H1 (cell line): ENCODE data around the gene TPRA1. TPM values are rescaled to one million over a fixed set of nuclear protein-coding genes. Genes with fewer than 3 reads are reported as not detected.

Experiments
- CTCF ChIA-PET: fragments of 300-600 bp; sonication (Branson Sonifier 250); formaldehyde crosslinking; loops from one replicate; lab custom pipeline; 2021; ENCODE audit not compliant: partially characterized antibody; lab: Charles Lee
- POLR2A ChIA-PET: fragments of 300-600 bp; sonication (Branson Sonifier 250); formaldehyde crosslinking; loops from one replicate; lab custom pipeline; 2021; ENCODE audit warnings: inconsistent platforms; ENCODE audit not compliant: partially characterized antibody; lab: Charles Lee
- DNase-seq, 2 experiments: peaks; one replicate each; pipeline versions ENCODE4 v3.0.0 to v3.0.0-alpha.2; 2010 to 2022; ENCODE audit warnings: low spot score in 2 of 2, low read depth in 1 of 2, mixed read lengths in 1 of 2
- FAIRE-seq: peaks from 2 replicates; lab custom pipeline; 2011; peaks lifted over from hg19 to GRCh38; lab: Jason Lieb, UNC
- H2AFZ ChIP-seq: 2 replicates; pipeline ENCODE4 v1.8.1; 2012; ENCODE audit warnings: low read length, inconsistent platforms
- H2AK5ac ChIP-seq: 2 replicates; pipeline ENCODE4 v1.6.1; 2013; ENCODE audit warnings: low read depth, low read length
- H2BK120ac ChIP-seq: replicated peaks from 2 replicates; pipeline ENCODE3; 2013; ENCODE audit warnings: low read depth, low read length, inconsistent platforms
- H2BK12ac ChIP-seq: 2 replicates; pipeline ENCODE4 v1.6.1; 2013; ENCODE audit warnings: low read depth, low read length
- H2BK15ac ChIP-seq: 2 replicates; pipeline ENCODE4 v1.6.1; 2013; ENCODE audit warnings: low read length
- H2BK20ac ChIP-seq: 2 replicates; pipeline ENCODE4 v1.6.1; 2013; ENCODE audit warnings: low read length
- H2BK5ac ChIP-seq: 2 replicates; pipeline ENCODE4 v1.6.1; 2013; ENCODE audit warnings: low read depth, low read length
- H3K14ac ChIP-seq: 2 replicates; pipeline ENCODE4 v1.6.1; 2013; ENCODE audit warnings: inconsistent platforms; ENCODE audit not compliant: insufficient read length
- H3K18ac ChIP-seq: 2 replicates; pipeline ENCODE4 v1.6.1; 2013; ENCODE audit warnings: low read length; ENCODE audit errors: extremely low read depth
- H3K23ac ChIP-seq: 2 replicates; pipeline ENCODE4 v1.6.1; 2013; ENCODE audit warnings: inconsistent platforms; ENCODE audit not compliant: insufficient read length
- H3K23me2 ChIP-seq: 2 replicates; pipeline ENCODE4 v1.6.1; 2013; ENCODE audit warnings: low read depth, low read length
- H3K27ac ChIP-seq: 2 replicates; pipeline ENCODE4 v1.6.1; 2011; ENCODE audit warnings: low read depth, low read length, inconsistent platforms
- H3K27me3 ChIP-seq, 4 experiments: replicated peaks in 1 of 4; 1 replicate in 1 of 4; 2 replicates in 3 of 4; pipeline versions ENCODE4 v1.6.1 to v1.8.1; 2011 to 2013; ENCODE audit warnings: low read length in 3 of 4, mild to moderate bottlenecking in 3 of 4, inconsistent platforms in 2 of 4, mixed read lengths in 2 of 4, moderate library complexity in 1 of 4; ENCODE audit not compliant: control insufficient read depth in 3 of 4, insufficient read depth in 3 of 4; ENCODE audit errors: extremely low read depth in 1 of 4
- H3K36me3 ChIP-seq, 4 experiments: 2 replicates each; pipeline versions ENCODE4 v1.6.1 to v1.8.1; 2011 to 2013; ENCODE audit warnings: mild to moderate bottlenecking in 4 of 4, low read length in 3 of 4, moderate library complexity in 2 of 4, control low read depth in 1 of 4, inconsistent platforms in 1 of 4; ENCODE audit not compliant: insufficient read depth in 4 of 4, control insufficient read depth in 2 of 4
- H3K4ac ChIP-seq: replicated peaks from 2 replicates; pipeline ENCODE3; 2013; ENCODE audit warnings: low read length, low read depth, mixed read lengths, inconsistent platforms; ENCODE audit not compliant: insufficient read length
- H3K4me1 ChIP-seq, 4 experiments: replicated peaks in 1 of 4; 1 replicate in 1 of 4; 2 replicates in 3 of 4; pipeline versions ENCODE4 v1.6.1 to v1.8.1; 2011 to 2013; ENCODE audit warnings: low read length in 3 of 4, inconsistent platforms in 2 of 4, mixed read lengths in 1 of 4; ENCODE audit not compliant: insufficient read depth in 4 of 4, control insufficient read depth in 3 of 4
- H3K4me2 ChIP-seq, 2 experiments: 2 replicates each; pipeline versions ENCODE4 v1.6.1 to v1.8.1; 2011 to 2013; ENCODE audit warnings: low read depth in 2 of 2, low read length in 2 of 2, control low read depth in 1 of 2, inconsistent platforms in 1 of 2, mild to moderate bottlenecking in 1 of 2; ENCODE audit not compliant: insufficient read depth in 1 of 2
- H3K4me3 ChIP-seq, 4 experiments: fragments of 200-600, 300-600 bp in 1 of 4; sonication (generic), shearing (Covaris generic), sonication (Bioruptor Twin) in 1 of 4; 2 replicates each; pipeline versions ENCODE4 v1.5.1 to v1.8.1; 2011 to 2016; ENCODE audit warnings: low read length in 4 of 4, low read depth in 3 of 4, control low read depth in 2 of 4, inconsistent platforms in 2 of 4, mild to moderate bottlenecking in 2 of 4, mixed read lengths in 1 of 4, moderate library complexity in 1 of 4; ENCODE audit not compliant: insufficient read depth in 2 of 4; ENCODE audit errors: extremely low read depth in 1 of 4
- H3K56ac ChIP-seq: replicated peaks from 2 replicates; pipeline ENCODE3; 2013; ENCODE audit warnings: low read depth, mild to moderate bottlenecking, mixed read lengths, low read length, inconsistent platforms; ENCODE audit not compliant: insufficient read length
- H3K79me1 ChIP-seq: 2 replicates; pipeline ENCODE4 v1.6.1; 2013; ENCODE audit warnings: low read depth, low read length, control low read depth
- H3K79me2 ChIP-seq, 2 experiments: 2 replicates each; pipeline versions ENCODE4 v1.6.1 to v1.8.1; 2012 to 2013; ENCODE audit warnings: low read length in 2 of 2, mild to moderate bottlenecking in 2 of 2, inconsistent platforms in 1 of 2; ENCODE audit not compliant: insufficient read depth in 2 of 2, control insufficient read depth in 1 of 2
- H3K9ac ChIP-seq, 4 experiments: replicated peaks in 1 of 4; 1 replicate in 1 of 4; 2 replicates in 3 of 4; pipeline versions ENCODE4 v1.6.1 to v1.8.1; 2011 to 2013; ENCODE audit warnings: low read depth in 3 of 4, low read length in 3 of 4, control low read depth in 2 of 4, mild to moderate bottlenecking in 2 of 4, moderate library complexity in 2 of 4, inconsistent platforms in 1 of 4; ENCODE audit errors: extremely low read depth in 1 of 4
- H3K9me3 ChIP-seq, 2 experiments: 2 replicates each; pipeline versions ENCODE4 v1.6.1 to v1.8.1; 2012 to 2013; ENCODE audit warnings: mild to moderate bottlenecking in 2 of 2, moderate library complexity in 2 of 2, control low read depth in 1 of 2, inconsistent platforms in 1 of 2, low read depth in 1 of 2, low read length in 1 of 2, mixed read lengths in 1 of 2; ENCODE audit not compliant: insufficient read depth in 2 of 2
- H4K20me1 ChIP-seq, 2 experiments: replicated peaks in 1 of 2; 2 replicates each; pipeline versions ENCODE3 to v1.8.1; 2011 to 2013; ENCODE audit warnings: inconsistent platforms in 2 of 2, low read length in 2 of 2, mild to moderate bottlenecking in 1 of 2; ENCODE audit not compliant: insufficient read depth in 2 of 2, control insufficient read depth in 1 of 2
- H4K5ac ChIP-seq: 2 replicates; pipeline ENCODE4 v1.6.1; 2013; ENCODE audit warnings: low read length, low read depth, mixed read lengths, inconsistent platforms; ENCODE audit not compliant: insufficient read length
- H4K8ac ChIP-seq: 2 replicates; pipeline ENCODE4 v1.8.0; 2013; ENCODE audit warnings: mild to moderate bottlenecking, moderate library complexity, low read length, inconsistent platforms; ENCODE audit not compliant: insufficient read depth; ENCODE audit errors: extremely low read depth
- H4K91ac ChIP-seq: replicated peaks from 2 replicates; pipeline ENCODE3; 2013; ENCODE audit warnings: low read length, mixed read lengths, inconsistent platforms; ENCODE audit not compliant: insufficient read length
- ATF2 ChIP-seq: IDR thresholded peaks from 2 replicates; pipeline ENCODE4 v1.6.1; 2012; ENCODE audit warnings: low read length, inconsistent platforms
- ATF3 ChIP-seq: IDR thresholded peaks from 2 replicates; pipeline ENCODE4 v1.6.1; 2011; ENCODE audit warnings: low read depth, mild to moderate bottlenecking, low read length; ENCODE audit not compliant: insufficient read depth
- CREB1 ChIP-seq: IDR thresholded peaks from 2 replicates; pipeline ENCODE4 v1.6.1; 2012; ENCODE audit warnings: inconsistent platforms
- CTBP2 ChIP-seq: IDR thresholded peaks from 2 replicates; pipeline ENCODE4 v1.7.0; 2011; ENCODE audit warnings: borderline replicate concordance, mild to moderate bottlenecking, moderate library complexity, mixed read lengths, low read length; ENCODE audit not compliant: insufficient read depth, insufficient read length
- EGR1 ChIP-seq: IDR thresholded peaks from 2 replicates; pipeline ENCODE4 v1.6.1; 2011; ENCODE audit warnings: low read depth, low read length, borderline replicate concordance
- NANOG ChIP-seq: IDR thresholded peaks from 2 replicates; pipeline ENCODE4 v1.6.1; 2011; ENCODE audit warnings: low read length, low read depth, mild to moderate bottlenecking, inconsistent platforms; ENCODE audit not compliant: insufficient read depth, poor library complexity, severe bottlenecking
- RFX5 ChIP-seq: IDR thresholded peaks from 2 replicates; pipeline ENCODE4 v1.6.1; 2011; ENCODE audit warnings: low read depth, low read length, improper control_type of control experiment, borderline replicate concordance
- SAP30 ChIP-seq: fragments of 300-600 bp; sonication (generic); IDR thresholded peaks from 2 replicates; pipeline ENCODE4 v1.7.1; 2012; ENCODE audit warnings: low read length, moderate library complexity, mild to moderate bottlenecking, inconsistent platforms; ENCODE audit not compliant: insufficient read depth, insufficient replicate concordance
- SIX5 ChIP-seq: IDR thresholded peaks from 2 replicates; pipeline ENCODE4 v1.6.1; 2011; ENCODE audit warnings: mild to moderate bottlenecking, low read depth, low read length
- SRF ChIP-seq: IDR thresholded peaks from 2 replicates; pipeline ENCODE4 v1.6.1; 2011; ENCODE audit warnings: mild to moderate bottlenecking, low read depth, low read length, moderate library complexity
- WGBS, 2 experiments: shearing (Covaris generic) in 1 of 2; methylation state at CpG; one replicate each; pipeline versions ENCODE4 v1.1.6 to v1.1.7; 2013 to 2015; ENCODE audit warnings: low lambda C conversion rate in 2 of 2, mixed read lengths in 2 of 2, inconsistent platforms in 1 of 2, low coverage in 1 of 2, missing lambda C conversion rate in 1 of 2; ENCODE audit not compliant: insufficient replicate concordance in 2 of 2, insufficient coverage in 1 of 2, insufficient read length in 1 of 2; ENCODE audit errors: extremely low coverage in 1 of 2, missing lambda C conversion rate in 1 of 2; 5-methylcytosine and 5-hydroxymethylcytosine counted together
- polyA plus RNA-seq, 7 experiments: library from polyadenylated mRNA; depleted of rRNA in 3 of 7; stranded (reverse) in 5 of 7; unstranded in 2 of 7; fragments of >200 nt in 5 of 7; fragments of 200-250 nt in 2 of 7; gene quantifications; 1 replicate in 5 of 7; 2 replicates in 1 of 7; 4 replicates in 1 of 7; pipeline versions ENCODE4 v1.2.1 to v1.2.3, GENCODE V29; 2011 to 2013; ENCODE audit warnings: missing spikeins in 2 of 7, mixed read lengths in 2 of 7
- total RNA-seq: library from RNA; stranded (reverse); fragmentation: NEBNext Ultra II Directional; extraction: Animal tissue kit (Norgen Biotek cat#: 25700); gene quantifications from 2 replicates; pipeline ENCODE4 v1.2.1, GENCODE V29; 2021

The TPRA1 gene
- total and polyA plus RNA-seq, 2 of the 8 experiments (the other 6 are each of a cell fraction or from before 2014, with no cell fraction given), result 18.8 to 38.5 TPM

GRCh38 chr3:127550468-127551157 is 39.9 kb downstream of the TPRA1 start:
- WGBS, 2 experiments, result 83% methylated on average over 9 of the region's 9 CpGs; no CpG with 5 or more reads in 1 of the 2 experiments
- CTCF ChIA-PET, result interaction anchor here (0.6 to 1.3 kb wide), 3 partner anchors 10 to 199 kb away, joined by 3 to 4 read pairs (median 3); no protein-coding TSS in a partner anchor
- no peak for TF ChIP-seq ATF3
- TF ChIP-seq RFX5, result no peak
- no peak for TF ChIP-seq SIX5
- TF ChIP-seq SRF, result no peak
- TF ChIP-seq CREB1, result no peak
- TF ChIP-seq EGR1, result no peak
- no peak for TF ChIP-seq SAP30
- no peak for TF ChIP-seq NANOG
- no peak for TF ChIP-seq ATF2
- no peak for TF ChIP-seq CTBP2

More at GRCh38 chr3:127550468-127551157, 39.9 kb downstream of the TPRA1 start:
- H3K79me2 ChIP-seq, result no peaks in the 10 kb centered on the region
- no peaks in the 10 kb centered on the region for H3K79me1 ChIP-seq
- H3K4me1 ChIP-seq, result peaks cover 0 to 11% (median 6%) of the 10 kb centered on the region in 4 experiments; a peak in 6 of 7 replicates
- H4K5ac ChIP-seq, result no peak overlapping the region
- H2BK120ac ChIP-seq, result no peak overlapping the region
- H3K9me3 ChIP-seq, result no peaks in the 10 kb centered on the region
- no peaks in the 10 kb centered on the region for H3K36me3 ChIP-seq
- H3K23ac ChIP-seq, result no peak overlapping the region
- no peak overlapping the region for H2BK5ac ChIP-seq
- H3K14ac ChIP-seq, result no peak overlapping the region
- H3K23me2 ChIP-seq, result peaks cover 8% of the 10 kb centered on the region; the same call in 1 of the 2 replicates
- no peak overlapping the region for H2BK12ac ChIP-seq
- no peak overlapping the region for H3K56ac ChIP-seq
- H3K27ac ChIP-seq, result no peak overlapping the region
- POLR2A ChIA-PET, result no interaction called here
- H2AFZ ChIP-seq, result no peak overlapping the region
- H3K9ac ChIP-seq, result no peak overlapping the region
- no peaks in the 10 kb centered on the region for H4K20me1 ChIP-seq
- no peak overlapping the region for H4K91ac ChIP-seq
- H2BK15ac ChIP-seq, result no peak overlapping the region
- no peak overlapping the region for H3K4me3 ChIP-seq
- no peak overlapping the region for H2AK5ac ChIP-seq
- FAIRE-seq (no peak), DNase-seq (no peak)
- no peak overlapping the region for H3K4me2 ChIP-seq
- H2BK20ac ChIP-seq, result no peak overlapping the region
- H3K18ac ChIP-seq, result no peak overlapping the region
- no peak overlapping the region for H4K8ac ChIP-seq
- no peak overlapping the region for H3K4ac ChIP-seq
- H3K27me3 ChIP-seq, result peaks cover 0 to 3% (median 0%) of the 10 kb centered on the region in 4 experiments; a peak in 2 of 7 replicates
